HG03558 (cell line): ENCODE results near the gene CCDC127.
"Not testable (repeated sequence)": the region's sequence is repeated elsewhere in the genome, so short reads cannot be mapped to it uniquely, and the experiment has no call there.

ENCODE experiments used
- ATAC-seq: cut with Tn5 transposase; IDR thresholded peaks from one replicate; pipeline ENCODE4 v1.9.1; 2021; ENCODE audit warnings: moderate number of reproducible peaks; ENCODE audit not compliant: unreplicated experiment; ENCODE audit errors: extremely low read depth

Gene CCDC127

DNA sequence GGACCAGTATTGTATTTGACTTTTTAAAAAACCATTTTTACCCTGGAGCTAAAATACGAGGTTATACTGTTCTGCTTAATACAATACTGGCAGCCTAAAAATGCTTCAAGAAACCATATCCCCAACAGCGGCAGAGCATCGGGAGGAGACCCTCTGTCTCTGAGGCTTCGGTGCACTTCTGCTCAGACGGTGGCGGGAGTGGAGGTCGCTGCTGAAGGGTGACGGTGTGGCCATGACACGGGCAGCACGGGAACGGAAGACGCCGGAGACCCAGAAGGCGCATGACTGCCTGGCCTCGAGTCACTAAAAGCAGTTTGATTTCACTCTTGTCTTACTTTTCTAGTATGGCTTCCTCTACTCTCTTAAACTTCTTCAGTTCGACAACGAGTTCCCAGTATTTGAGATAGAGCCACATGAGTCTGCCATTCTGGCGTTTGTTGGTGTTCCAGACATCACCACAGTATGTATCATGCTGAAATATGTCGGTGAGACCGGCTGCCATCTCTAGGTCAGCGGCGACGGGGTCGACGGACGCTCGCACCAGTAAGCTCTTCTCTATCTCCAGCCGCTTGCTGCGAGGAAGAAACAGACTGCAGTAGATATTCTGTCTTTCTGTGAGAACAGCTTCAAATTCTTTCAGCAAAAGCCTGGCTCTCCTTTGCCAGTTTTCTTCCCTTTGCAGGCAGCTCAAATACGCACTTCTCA is 12.8 kb downstream of the CCDC127 start:
- no peak for ATAC-seq

- ATAC-seq, result no peak
Observed at GRCh38 chr5:204462-204861, 13.5 kb downstream of the CCDC127 start.

- ATAC-seq, result no peak
Observed at GRCh38 chr5:204001-204400, 14.0 kb downstream of the CCDC127 start.

- ATAC-seq, result no peak
Observed at GRCh38 chr5:203246-203930, 14.6 kb downstream of the CCDC127 start.

- no peak for ATAC-seq
Observed at GRCh38 chr5:201672-202071, 16.3 kb downstream of the CCDC127 start.

- ATAC-seq, result no peak
Observed at GRCh38 chr5:200985-201384, 17.0 kb downstream of the CCDC127 start.

GRCh38 chr5:199950-200645 is 17.9 kb downstream of the CCDC127 start:
- ATAC-seq, result no peak

- ATAC-seq, result no peak
Observed at GRCh38 chr5:199197-199949, 18.6 kb downstream of the CCDC127 start.

DNA sequence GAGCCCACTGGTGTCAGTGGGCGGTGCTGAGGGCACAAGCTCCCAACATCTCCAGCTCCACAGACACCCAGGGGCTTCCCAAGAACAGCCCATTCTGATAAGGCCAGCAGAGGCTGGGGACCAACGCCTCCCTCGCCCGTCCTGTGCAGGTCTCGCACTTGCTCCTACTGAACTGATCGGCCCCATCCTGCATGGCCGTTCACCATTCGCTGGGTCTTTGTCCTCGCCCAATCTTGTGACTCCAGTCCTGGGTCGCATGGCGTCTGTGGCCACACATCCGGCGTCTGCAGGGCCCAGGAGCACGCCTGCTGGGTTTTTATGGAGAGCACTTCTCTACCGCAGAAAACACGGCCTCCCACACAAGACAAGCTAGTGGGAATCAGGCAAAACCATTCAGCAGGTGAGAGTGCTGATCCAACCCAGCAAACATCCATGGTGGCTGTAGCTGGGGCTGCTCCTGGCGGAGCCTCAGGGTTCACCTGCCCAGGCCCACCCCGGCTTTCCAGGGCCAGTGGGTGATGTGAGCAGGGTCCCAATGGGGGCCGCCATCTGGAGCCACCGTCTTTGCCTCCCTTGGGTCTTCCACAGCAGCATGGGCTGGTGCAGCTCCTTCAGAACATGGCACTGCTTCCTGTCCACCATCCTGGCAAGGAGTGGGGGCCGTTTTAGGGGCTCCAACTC is 19.3 kb downstream of the CCDC127 start:
- no peak for ATAC-seq

GRCh38 chr5:197892-198489 is 20.0 kb downstream of the CCDC127 start:
- ATAC-seq, result no peak

DNA sequence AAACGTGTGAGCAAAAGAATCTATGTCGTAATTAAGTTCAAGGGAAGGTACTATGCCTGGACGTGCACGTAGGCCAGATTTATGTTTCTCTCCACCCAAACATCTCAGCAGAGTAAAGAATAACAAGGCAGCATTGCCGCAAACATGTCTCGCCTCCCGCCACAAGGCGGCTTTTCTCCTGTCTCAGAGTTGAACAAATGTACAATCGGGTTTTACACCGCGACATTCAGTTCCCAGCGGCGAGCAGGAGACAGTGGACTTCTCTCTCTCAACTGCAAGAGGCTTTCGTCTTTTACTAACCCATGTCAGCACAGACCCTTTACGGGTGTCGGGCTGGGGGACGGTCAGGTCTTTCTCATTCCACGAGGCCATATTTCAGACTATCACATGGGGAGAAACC is 20.9 kb downstream of the CCDC127 start:
- not testable (repeated sequence) for ATAC-seq

DNA sequence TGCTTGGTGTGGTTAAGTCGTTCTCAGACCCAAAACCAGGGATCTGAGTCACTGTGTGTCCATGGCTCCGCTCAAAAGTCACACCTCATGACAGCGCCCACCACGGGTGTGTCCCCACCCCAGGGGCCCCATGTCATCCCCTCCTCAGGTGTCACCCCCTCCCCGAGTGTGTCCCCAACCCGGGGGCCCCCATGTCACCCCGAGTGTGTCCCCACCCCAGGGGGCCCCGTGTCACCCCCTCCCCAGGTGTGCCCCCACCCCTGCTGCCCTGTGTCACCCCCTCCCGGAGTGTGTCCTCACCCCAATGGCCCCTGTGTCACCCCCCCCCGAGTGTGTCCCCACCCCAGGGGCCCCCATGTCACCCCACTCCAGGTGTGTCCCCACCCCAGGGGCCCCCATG is 21.6 kb downstream of the CCDC127 start:
- ATAC-seq, result no peak

DNA sequence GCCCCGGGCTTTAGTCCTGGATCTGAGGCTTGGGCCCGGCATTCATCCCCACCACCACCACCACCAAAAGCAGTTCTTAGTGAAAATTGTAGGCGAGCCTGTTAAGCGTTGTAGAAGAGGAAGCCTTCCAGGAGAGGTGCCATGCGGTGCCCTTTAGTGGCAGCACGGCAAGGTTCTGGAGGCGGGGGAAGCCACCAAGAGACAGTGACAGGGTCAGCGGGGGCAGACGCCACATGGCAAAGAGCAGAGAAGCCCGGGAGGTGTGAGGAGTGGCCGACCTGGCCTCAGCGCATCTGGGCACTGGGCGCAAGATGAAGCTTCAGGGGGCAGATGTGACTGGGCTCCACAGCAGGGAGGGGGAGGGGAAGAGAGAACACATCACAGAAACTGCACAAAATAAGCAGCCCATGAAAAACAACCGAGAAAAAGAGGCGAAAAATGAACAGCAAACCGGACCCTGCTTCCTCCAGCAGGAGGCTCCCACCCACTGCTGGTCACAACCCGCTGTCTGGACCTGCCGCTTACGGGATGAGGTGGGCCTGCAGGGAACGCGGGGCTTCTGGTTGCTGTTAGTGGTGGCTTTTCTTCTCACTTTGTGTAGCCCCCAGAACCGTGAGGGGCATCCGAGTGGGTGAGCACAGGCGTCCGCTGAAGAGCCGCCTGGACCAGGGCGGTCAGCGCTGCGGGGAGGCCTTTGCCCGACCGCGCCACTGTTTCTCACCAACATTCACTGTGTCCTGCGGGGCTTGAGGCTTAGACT is 22.4 kb downstream of the CCDC127 start:
- ATAC-seq, result no peak

DNA sequence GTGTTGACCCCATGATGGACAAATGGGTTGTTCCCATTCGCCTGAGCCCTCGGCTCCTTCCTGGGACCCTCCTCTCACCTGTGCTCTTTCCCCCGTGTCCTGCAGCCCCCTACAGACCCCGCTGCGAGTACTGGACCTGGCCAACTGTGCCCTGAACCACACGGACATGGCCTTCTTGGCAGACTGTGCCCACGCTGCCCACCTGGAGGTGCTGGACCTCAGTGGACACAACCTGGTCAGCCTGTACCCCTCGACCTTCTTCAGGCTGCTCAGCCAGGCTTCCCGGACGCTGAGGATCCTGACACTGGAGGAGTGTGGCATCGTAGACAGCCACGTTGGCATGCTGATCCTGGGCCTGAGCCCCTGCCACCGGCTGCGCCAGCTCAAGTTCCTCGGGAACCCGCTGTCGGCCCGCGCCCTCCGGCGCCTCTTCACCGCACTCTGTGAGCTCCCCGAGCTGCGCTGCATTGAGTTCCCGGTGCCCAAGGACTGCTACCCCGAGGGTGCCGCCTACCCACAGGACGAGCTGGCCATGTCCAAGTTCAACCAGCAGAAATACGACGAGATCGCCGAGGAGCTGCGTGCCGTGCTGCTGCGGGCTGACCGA is 23.2 kb downstream of the CCDC127 start:
- ATAC-seq, result no peak

DNA sequence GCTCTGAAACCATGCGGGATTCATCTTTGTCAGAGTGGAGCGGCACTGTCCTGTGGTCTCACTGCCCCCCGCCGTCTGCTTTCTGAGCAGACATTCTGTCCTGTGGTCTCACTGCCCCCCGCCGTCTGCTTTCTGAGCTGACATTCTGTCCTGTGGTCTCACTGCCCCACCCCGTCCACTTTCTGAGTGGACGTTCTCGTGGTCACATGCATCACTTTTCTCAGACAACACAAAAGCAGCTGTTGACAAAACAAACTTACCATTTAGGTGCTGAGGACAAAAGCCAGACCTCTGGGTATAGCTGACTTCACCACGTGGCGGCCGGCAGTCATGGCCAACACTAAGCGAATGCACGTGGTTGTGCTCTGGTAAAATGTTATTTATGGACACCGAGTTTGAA is 23.9 kb downstream of the CCDC127 start:
- no peak for ATAC-seq

DNA sequence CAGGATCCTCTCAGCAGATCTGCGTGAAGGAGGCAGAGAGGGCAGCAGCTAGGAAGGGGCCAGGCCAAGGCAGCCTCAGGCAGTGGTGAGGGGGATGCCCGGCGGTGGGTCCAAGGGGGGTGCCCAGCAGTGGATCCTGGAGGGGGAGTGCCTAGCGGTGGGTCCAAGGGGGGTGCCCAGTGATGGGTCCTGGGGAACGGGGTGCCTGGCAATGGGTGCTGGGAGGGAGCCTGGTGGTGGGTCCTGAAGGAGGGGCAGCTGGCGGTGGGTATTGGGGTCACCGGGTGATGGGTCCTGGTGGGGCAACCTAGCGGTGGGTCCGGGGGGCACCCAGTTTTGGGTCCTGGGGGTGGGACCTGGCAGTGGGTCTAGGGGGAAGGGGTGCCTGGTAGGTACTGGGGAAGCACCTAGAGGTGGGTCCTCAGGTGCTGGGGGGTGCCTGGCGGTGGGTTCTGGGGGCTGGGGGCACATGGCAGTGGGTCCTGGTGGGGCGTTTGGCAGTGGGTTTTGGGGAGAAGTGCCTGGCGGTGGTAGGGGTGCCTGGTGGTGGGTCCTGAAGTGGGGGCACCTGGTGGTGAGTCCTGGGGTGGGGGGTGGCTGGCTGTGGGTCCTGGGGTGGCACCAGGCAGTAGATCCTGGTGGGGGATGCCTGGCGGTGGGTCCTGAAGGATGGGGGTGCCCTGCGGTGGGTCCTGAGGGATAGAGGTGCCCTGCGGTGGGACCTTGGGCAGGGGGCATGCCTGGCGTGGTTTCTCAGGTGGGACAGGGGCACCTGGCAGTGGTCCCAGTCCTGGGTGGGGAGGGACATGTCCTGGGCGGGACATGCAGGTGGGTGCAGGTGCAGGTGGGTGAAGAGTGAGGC is 24.8 kb downstream of the CCDC127 start:
- ATAC-seq, result no peak

GRCh38 chr5:192691-192969 is 25.3 kb downstream of the CCDC127 start:
- ATAC-seq, result no peak
